SK-N-SH (cell line): ENCODE data around the gene ZNF514. TPM values are rescaled to one million over a fixed set of nuclear protein-coding genes. Genes with fewer than 3 reads are reported as not detected.

Experiments used
- CTCF ChIA-PET: fragments of 300-600, 350-600 bp; formaldehyde crosslinking; extraction: SDS; loops from one replicate; lab custom pipeline; 2021; lab: Yijun Ruan, JAX
- POLR2A ChIA-PET: fragments of 350-600 bp; sonication (Branson Sonifier 250); formaldehyde crosslinking; extraction: SDS; loops from one replicate; lab custom pipeline; 2020; ENCODE audit warnings: antibody characterized with exemption, inconsistent platforms; lab: Yijun Ruan, JAX
- DNase-seq: peaks from one replicate; pipeline ENCODE4 v3.0.0; 2012
- H2AFZ ChIP-seq: fragments of 200-600 bp; sonication (generic); 2 replicates; pipeline ENCODE4 v1.8.1; 2016; ENCODE audit warnings: antibody characterized with exemption, mild to moderate bottlenecking, low read depth
- H3F3A ChIP-seq: fragments of 200-600 bp; sonication (generic); replicated peaks from 2 replicates; pipeline ENCODE3; 2016; ENCODE audit warnings: antibody characterized with exemption, mild to moderate bottlenecking; ENCODE audit not compliant: insufficient read depth
- H3K27ac ChIP-seq, 2 experiments: fragments of 200-500 bp in 1 of 2; fragments of 200-600 bp in 1 of 2; sonication (Bioruptor generic) in 1 of 2; sonication (generic), shearing (Covaris generic) in 1 of 2; 2 replicates each; pipeline versions ENCODE4 v1.5.1 to v1.6.1; 2014 to 2016; ENCODE audit warnings: low read depth in 2 of 2, inconsistent platforms in 1 of 2, low read length in 1 of 2, mild to moderate bottlenecking in 1 of 2, mixed read lengths in 1 of 2
- H3K27me3 ChIP-seq: fragments of 200-600 bp; sonication (generic), shearing (Covaris generic); 2 replicates; pipeline ENCODE4 v1.6.1; 2016; ENCODE audit warnings: mixed run types; ENCODE audit not compliant: insufficient read depth
- H3K36me3 ChIP-seq, 2 experiments: fragments of 200-500 bp in 1 of 2; fragments of 200-600 bp in 1 of 2; sonication (Bioruptor generic) in 1 of 2; sonication (generic) in 1 of 2; replicated peaks in 1 of 2; 2 replicates each; pipeline versions ENCODE3 to v1.5.1; 2014 to 2016; ENCODE audit warnings: low read length in 1 of 2, mild to moderate bottlenecking in 1 of 2; ENCODE audit not compliant: insufficient read depth in 2 of 2, control insufficient read depth in 1 of 2
- H3K4me1 ChIP-seq, 2 experiments: fragments of 200-500 bp in 1 of 2; fragments of 200-600 bp in 1 of 2; sonication (Bioruptor generic) in 1 of 2; sonication (generic), shearing (Covaris generic) in 1 of 2; 2 replicates each; pipeline versions ENCODE4 v1.5.1 to v1.6.1; 2014 to 2016; ENCODE audit warnings: low read depth in 1 of 2, low read length in 1 of 2, mixed run types in 1 of 2; ENCODE audit not compliant: insufficient read depth in 2 of 2, control insufficient read depth in 1 of 2
- H3K4me2 ChIP-seq: fragments of 200-600 bp; sonication (generic), shearing (Covaris generic); 2 replicates; pipeline ENCODE4 v1.6.1; 2017; ENCODE audit warnings: mixed run types
- H3K4me3 ChIP-seq, 2 experiments: fragments of 200-500 bp in 1 of 2; fragments of 200-600 bp in 1 of 2; sonication (Bioruptor generic) in 1 of 2; sonication (generic), shearing (Covaris generic) in 1 of 2; 2 replicates each; pipeline versions ENCODE4 v1.5.1 to v1.8.1; 2014 to 2016; ENCODE audit warnings: low read depth in 2 of 2, inconsistent platforms in 1 of 2, low read length in 1 of 2, mild to moderate bottlenecking in 1 of 2, mixed read lengths in 1 of 2, moderate library complexity in 1 of 2
- H3K79me2 ChIP-seq: fragments of 200-600 bp; sonication (generic); 2 replicates; pipeline ENCODE4 v1.8.1; 2017; ENCODE audit warnings: mild to moderate bottlenecking; ENCODE audit not compliant: insufficient read depth
- H3K9ac ChIP-seq: fragments of 200-600 bp; sonication (generic); 2 replicates; pipeline ENCODE4 v1.6.1; 2017; ENCODE audit warnings: mixed run types
- H3K9me2 ChIP-seq: fragments of 200-600 bp; sonication (generic); 2 replicates; pipeline ENCODE4 v1.6.1; 2017; ENCODE audit warnings: mixed run types
- H3K9me3 ChIP-seq: fragments of 200-600 bp; sonication (generic); 2 replicates; pipeline ENCODE4 v1.6.1; 2017; ENCODE audit warnings: mixed run types, mild to moderate bottlenecking, moderate library complexity
- H4K20me1 ChIP-seq: fragments of 200-600 bp; sonication (generic); 2 replicates; pipeline ENCODE4 v1.6.1; 2017; ENCODE audit warnings: mild to moderate bottlenecking, mixed run types; ENCODE audit not compliant: insufficient read depth
- CHD2 ChIP-seq: fragments of 150-350 bp; IDR thresholded peaks from 2 replicates; pipeline ENCODE4 v1.6.1; 2018; ENCODE audit warnings: low read length; ENCODE audit not compliant: partially characterized antibody
- ELF1 ChIP-seq: IDR thresholded peaks from 2 replicates; pipeline ENCODE4 v1.4.0; 2012
- FOSL2 ChIP-seq: IDR thresholded peaks from 2 replicates; pipeline ENCODE4 v1.4.0; 2012; ENCODE audit warnings: low read depth, mild to moderate bottlenecking, moderate library complexity, borderline replicate concordance
- FOXM1 ChIP-seq: IDR thresholded peaks from 2 replicates; pipeline ENCODE4 v1.4.0; 2012; ENCODE audit warnings: low read depth, mild to moderate bottlenecking
- GABPA ChIP-seq: IDR thresholded peaks from 2 replicates; pipeline ENCODE4 v1.4.0; 2012; ENCODE audit warnings: low read depth, mild to moderate bottlenecking
- GATA2 ChIP-seq: sonication (generic); formaldehyde crosslinking; IDR thresholded peaks from 2 replicates; pipeline ENCODE4 v1.5.0; 2020; ENCODE audit warnings: mild to moderate bottlenecking, missing genetic modification reagents
- JUND ChIP-seq: IDR thresholded peaks from 2 replicates; pipeline ENCODE4 v1.4.0; 2012
- POLR2AphosphoS5 ChIP-seq: IDR thresholded peaks from 2 replicates; pipeline ENCODE4 v1.6.1; 2012; ENCODE audit warnings: low read depth, low read length
- RAD21 ChIP-seq: IDR thresholded peaks from 2 replicates; pipeline ENCODE4 v1.6.1; 2012; ENCODE audit warnings: mild to moderate bottlenecking, low read length
- RXRA ChIP-seq: IDR thresholded peaks from 2 replicates; pipeline ENCODE4 v1.4.0; 2012; ENCODE audit warnings: low read depth, mild to moderate bottlenecking, borderline replicate concordance
- TAF1 ChIP-seq: IDR thresholded peaks from 2 replicates; pipeline ENCODE4 v1.6.1; 2012; ENCODE audit warnings: low read depth, mild to moderate bottlenecking, low read length, moderate library complexity, borderline replicate concordance
- TCF12 ChIP-seq: IDR thresholded peaks from 2 replicates; pipeline ENCODE4 v1.4.0; 2012
- YY1 ChIP-seq: IDR thresholded peaks from 2 replicates; pipeline ENCODE4 v1.4.0; 2012; ENCODE audit warnings: low read depth, mild to moderate bottlenecking
- WGBS: methylation state at CpG from one replicate; pipeline ENCODE4 v1.1.6; 2017; ENCODE audit warnings: low lambda C conversion rate; 5-methylcytosine and 5-hydroxymethylcytosine counted together
- polyA plus RNA-seq, 3 experiments: library from polyadenylated mRNA; depleted of rRNA; stranded (reverse); fragments of >200 nt; gene quantifications; 2 replicates each; pipeline ENCODE4 v1.2.3, GENCODE V29; 2012
- TF ChIP-seq, protein P1 (sequence below): IDR thresholded peaks from 2 replicates; pipeline ENCODE4; 2012
- TF ChIP-seq, protein P2 (sequence below): IDR thresholded peaks from 2 replicates; pipeline ENCODE4 v1.4.0; 2012; ENCODE audit warnings: low read depth, borderline replicate concordance
- TF ChIP-seq, protein P3 (sequence below): fragments of 200-600 bp; sonication (generic); IDR thresholded peaks from 2 replicates; pipeline ENCODE4 v1.6.1; 2017; ENCODE audit warnings: antibody characterized with exemption, mild to moderate bottlenecking, moderate library complexity
- TF ChIP-seq, protein P4 (sequence below): fragments of 150-350 bp; IDR thresholded peaks from 2 replicates; pipeline ENCODE4 v1.6.1; 2017; ENCODE audit warnings: antibody characterized with exemption, low read length, low read depth, borderline replicate concordance
- TF ChIP-seq, protein P5 (sequence below): IDR thresholded peaks from 2 replicates; pipeline ENCODE4 v1.4.0; 2012; ENCODE audit warnings: low read depth

ZNF514 gene
- polyA plus RNA-seq, 1 of the 3 experiments (the other 2 are of a cell fraction) = 9.0 TPM

DNA sequence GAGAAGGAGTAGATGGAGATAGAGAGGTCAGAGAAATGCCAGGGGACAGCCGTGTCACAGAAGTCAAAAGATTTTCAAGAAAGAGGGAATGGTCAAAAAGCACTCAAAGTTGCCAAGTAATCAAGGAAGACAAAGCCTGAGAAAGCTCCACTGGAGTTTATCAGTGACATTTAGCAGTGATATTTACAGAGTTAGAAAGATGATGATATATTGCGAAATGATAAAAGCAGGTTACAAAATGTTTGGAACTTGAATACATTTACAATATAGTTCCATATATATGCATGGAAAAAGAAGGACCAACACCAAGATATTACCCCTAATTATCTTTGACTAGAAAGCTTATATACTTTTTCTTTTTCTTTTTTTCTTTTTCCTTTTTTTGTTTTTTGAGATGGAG, 26.3 kb upstream of the ZNF514 start (continued):
- TF ChIP-seq YY1 (no peak), RXRA (no peak)

DNA sequence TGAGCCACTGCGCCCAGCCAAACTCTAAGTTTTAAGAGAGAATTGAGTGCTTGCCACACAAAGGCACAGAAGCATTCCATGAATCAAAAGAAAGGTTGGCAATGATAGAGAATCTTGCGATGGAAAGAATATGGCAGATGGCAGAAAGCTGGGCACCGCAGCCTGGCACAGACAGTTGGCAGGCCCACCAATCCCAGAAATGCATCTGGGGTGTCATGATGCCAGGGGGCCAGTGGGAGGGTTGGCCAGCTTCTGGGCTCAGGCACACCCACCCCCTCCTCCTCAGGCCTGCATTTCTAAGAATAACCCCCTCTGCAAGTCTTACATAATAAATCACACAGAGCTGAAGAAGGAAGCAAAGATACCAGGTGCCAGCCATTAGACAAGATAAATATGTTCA, 25.5 kb upstream of the ZNF514 start:
- Histone ChIP-seq H3K27ac (no peak overlapping the region), H3K9ac (no peak overlapping the region), H3K4me2 (no peak overlapping the region), H3K4me1 (no peaks in the 10 kb centered on the region), H3K79me2 (no peaks in the 10 kb centered on the region), H3K9me3 (no peaks in the 10 kb centered on the region), H3K4me3 (no peak overlapping the region), H3F3A (no peaks in the 10 kb centered on the region), H2AFZ (no peak overlapping the region), H3K36me3 (peaks cover 23 to 25% of the 10 kb centered on the region in 2 experiments), H3K27me3 (no peaks in the 10 kb centered on the region), H3K9me2 (no peaks in the 10 kb centered on the region), H4K20me1 (no peaks in the 10 kb centered on the region)
- DNase-seq = no peak
- POLR2A ChIA-PET = no interaction called here
- 94% methylated on average over 3 of the region's 3 CpGs for WGBS
- CTCF ChIA-PET = no interaction called here
- TF ChIP-seq POLR2AphosphoS5 = no peak
- TF ChIP-seq RXRA = no peak
- TF ChIP-seq GATA2 (CRISPR knock-in tag) = no peak
- TF ChIP-seq ELF1 = no peak
- TF ChIP-seq RAD21 = no peak

DNA sequence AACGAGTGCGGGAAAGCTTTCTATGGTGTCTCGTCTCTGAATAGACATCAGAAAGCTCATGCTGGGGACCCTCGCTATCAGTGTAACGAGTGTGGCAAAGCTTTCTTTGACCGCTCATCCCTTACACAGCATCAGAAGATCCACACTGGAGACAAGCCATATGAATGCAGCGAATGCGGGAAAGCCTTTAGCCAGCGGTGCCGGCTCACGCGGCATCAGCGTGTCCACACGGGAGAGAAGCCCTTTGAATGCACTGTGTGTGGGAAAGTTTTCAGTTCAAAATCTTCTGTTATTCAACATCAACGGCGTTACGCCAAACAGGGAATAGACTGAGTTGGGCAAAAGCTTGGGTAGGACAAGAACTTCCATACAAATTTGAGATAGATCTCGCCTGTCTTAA, 22.1 kb upstream of the ZNF514 start:
- ChIA-PET CTCF (no interaction called here), POLR2A (no interaction called here)
- DNase-seq = no peak
- H3K9me3 ChIP-seq = no peaks in the 10 kb centered on the region
- H3F3A ChIP-seq = no peaks in the 10 kb centered on the region
- no peak overlapping the region for H3K4me2 ChIP-seq
- H3K27me3 ChIP-seq = no peaks in the 10 kb centered on the region
- no peak overlapping the region for H3K9ac ChIP-seq
- no peaks in the 10 kb centered on the region for H3K9me2 ChIP-seq
- no peaks in the 10 kb centered on the region for H3K79me2 ChIP-seq
- TF ChIP-seq FOSL2 (no peak), JUND (no peak), CHD2 (no peak), TAF1 (no peak), FOXM1 (no peak), RAD21 (no peak), TCF12 (no peak), GABPA (no peak), ELF1 (no peak)
- TF ChIP-seq, protein P1, sequence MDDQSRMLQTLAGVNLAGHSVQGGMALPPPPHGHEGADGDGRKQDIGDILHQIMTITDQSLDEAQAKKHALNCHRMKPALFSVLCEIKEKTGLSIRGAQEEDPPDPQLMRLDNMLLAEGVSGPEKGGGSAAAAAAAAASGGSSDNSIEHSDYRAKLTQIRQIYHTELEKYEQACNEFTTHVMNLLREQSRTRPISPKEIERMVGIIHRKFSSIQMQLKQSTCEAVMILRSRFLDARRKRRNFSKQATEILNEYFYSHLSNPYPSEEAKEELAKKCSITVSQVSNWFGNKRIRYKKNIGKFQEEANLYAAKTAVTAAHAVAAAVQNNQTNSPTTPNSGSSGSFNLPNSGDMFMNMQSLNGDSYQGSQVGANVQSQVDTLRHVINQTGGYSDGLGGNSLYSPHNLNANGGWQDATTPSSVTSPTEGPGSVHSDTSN = no peak
- TF ChIP-seq, protein P2, sequence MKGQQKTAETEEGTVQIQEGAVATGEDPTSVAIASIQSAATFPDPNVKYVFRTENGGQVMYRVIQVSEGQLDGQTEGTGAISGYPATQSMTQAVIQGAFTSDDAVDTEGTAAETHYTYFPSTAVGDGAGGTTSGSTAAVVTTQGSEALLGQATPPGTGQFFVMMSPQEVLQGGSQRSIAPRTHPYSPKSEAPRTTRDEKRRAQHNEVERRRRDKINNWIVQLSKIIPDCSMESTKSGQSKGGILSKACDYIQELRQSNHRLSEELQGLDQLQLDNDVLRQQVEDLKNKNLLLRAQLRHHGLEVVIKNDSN = no peak
- TF ChIP-seq, protein P3, sequence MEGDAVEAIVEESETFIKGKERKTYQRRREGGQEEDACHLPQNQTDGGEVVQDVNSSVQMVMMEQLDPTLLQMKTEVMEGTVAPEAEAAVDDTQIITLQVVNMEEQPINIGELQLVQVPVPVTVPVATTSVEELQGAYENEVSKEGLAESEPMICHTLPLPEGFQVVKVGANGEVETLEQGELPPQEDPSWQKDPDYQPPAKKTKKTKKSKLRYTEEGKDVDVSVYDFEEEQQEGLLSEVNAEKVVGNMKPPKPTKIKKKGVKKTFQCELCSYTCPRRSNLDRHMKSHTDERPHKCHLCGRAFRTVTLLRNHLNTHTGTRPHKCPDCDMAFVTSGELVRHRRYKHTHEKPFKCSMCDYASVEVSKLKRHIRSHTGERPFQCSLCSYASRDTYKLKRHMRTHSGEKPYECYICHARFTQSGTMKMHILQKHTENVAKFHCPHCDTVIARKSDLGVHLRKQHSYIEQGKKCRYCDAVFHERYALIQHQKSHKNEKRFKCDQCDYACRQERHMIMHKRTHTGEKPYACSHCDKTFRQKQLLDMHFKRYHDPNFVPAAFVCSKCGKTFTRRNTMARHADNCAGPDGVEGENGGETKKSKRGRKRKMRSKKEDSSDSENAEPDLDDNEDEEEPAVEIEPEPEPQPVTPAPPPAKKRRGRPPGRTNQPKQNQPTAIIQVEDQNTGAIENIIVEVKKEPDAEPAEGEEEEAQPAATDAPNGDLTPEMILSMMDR = no peak
- TF ChIP-seq, protein P4, sequence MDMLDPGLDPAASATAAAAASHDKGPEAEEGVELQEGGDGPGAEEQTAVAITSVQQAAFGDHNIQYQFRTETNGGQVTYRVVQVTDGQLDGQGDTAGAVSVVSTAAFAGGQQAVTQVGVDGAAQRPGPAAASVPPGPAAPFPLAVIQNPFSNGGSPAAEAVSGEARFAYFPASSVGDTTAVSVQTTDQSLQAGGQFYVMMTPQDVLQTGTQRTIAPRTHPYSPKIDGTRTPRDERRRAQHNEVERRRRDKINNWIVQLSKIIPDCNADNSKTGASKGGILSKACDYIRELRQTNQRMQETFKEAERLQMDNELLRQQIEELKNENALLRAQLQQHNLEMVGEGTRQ = no peak
- TF ChIP-seq, protein P5, sequence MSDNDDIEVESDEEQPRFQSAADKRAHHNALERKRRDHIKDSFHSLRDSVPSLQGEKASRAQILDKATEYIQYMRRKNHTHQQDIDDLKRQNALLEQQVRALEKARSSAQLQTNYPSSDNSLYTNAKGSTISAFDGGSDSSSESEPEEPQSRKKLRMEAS = no peak
- no peak overlapping the region for H3K27ac ChIP-seq
- WGBS = 93% methylated on average over 18 of the region's 18 CpGs
- H3K4me1 ChIP-seq = no peaks in the 10 kb centered on the region
- H3K4me3 ChIP-seq = no peak overlapping the region
- no peak overlapping the region for H2AFZ ChIP-seq
- H4K20me1 ChIP-seq = no peaks in the 10 kb centered on the region
- peaks cover 38 to 40% of the 10 kb centered on the region in 2 experiments for H3K36me3 ChIP-seq
